ENCODE results near the gene SRSF9.
"Not testable (repeated sequence)": the region's sequence is repeated elsewhere in the genome, so short reads cannot be mapped to it uniquely, and the experiment has no call there.

Gene SRSF9

DNA sequence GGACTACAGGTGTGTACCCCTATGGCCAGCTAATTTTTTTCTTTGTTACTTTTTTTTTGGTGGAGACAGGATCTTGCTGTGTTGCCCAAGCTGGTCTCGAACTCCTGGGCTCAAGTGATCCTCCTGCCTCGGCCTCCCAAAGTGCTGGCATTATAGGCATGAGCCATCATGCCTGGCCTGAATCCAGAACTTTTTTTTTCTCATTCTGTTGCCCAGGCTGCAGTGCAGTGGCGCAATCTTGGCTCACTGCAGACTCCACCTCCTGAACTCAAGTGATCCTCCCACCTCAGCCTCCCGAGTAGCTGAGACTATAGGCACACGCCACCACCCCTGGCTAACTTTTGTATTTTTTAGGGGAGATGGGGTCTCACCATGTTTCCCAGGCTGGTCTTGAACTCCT is 17.0 kb downstream of the SRSF9 start:
- not testable (repeated sequence) for DNase-seq (ENCODE audit: low read depth in 2 of 2)

DNA sequence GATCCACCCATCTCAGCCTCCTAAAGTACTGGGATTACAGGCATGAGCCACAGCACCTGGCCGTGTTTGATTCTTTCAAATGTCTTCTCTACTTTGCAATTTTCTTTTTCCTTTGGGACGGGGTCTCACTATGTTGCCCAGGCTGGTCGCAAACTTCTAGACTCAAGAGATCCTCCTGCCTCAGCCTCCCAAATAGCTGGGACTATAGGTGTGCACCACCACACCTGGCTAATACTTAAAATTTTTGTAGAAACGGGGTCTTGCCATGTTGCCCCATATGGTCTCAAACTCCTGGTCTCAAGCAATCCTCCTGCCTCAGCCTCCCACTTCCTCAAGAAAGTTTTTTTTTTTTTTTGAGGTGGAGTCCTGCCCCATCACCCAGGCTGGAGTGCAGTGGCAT is 21.6 kb downstream of the SRSF9 start:
- DNase-seq (ENCODE audit: low read depth in 2 of 2): no peak

DNA sequence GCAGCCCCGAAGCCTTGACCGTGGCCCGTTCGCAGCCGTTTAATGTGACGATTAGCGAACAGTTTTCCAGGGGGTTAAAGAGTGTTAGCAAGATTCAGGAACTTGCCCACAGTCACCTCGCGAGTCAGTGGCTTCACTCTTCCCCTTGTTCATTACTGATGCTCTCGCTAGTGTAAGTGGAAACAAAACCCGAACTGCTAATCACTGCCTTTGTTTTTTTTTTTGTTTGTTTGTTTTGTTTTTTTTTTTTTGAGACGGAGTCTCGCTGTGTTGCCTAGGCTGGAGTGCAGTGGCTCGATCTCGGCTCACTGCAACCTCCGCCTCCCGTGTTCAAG is 22.7 kb downstream of the SRSF9 start:
- DNase-seq (ENCODE audit: low read depth in 2 of 2): not testable (repeated sequence)

DNA sequence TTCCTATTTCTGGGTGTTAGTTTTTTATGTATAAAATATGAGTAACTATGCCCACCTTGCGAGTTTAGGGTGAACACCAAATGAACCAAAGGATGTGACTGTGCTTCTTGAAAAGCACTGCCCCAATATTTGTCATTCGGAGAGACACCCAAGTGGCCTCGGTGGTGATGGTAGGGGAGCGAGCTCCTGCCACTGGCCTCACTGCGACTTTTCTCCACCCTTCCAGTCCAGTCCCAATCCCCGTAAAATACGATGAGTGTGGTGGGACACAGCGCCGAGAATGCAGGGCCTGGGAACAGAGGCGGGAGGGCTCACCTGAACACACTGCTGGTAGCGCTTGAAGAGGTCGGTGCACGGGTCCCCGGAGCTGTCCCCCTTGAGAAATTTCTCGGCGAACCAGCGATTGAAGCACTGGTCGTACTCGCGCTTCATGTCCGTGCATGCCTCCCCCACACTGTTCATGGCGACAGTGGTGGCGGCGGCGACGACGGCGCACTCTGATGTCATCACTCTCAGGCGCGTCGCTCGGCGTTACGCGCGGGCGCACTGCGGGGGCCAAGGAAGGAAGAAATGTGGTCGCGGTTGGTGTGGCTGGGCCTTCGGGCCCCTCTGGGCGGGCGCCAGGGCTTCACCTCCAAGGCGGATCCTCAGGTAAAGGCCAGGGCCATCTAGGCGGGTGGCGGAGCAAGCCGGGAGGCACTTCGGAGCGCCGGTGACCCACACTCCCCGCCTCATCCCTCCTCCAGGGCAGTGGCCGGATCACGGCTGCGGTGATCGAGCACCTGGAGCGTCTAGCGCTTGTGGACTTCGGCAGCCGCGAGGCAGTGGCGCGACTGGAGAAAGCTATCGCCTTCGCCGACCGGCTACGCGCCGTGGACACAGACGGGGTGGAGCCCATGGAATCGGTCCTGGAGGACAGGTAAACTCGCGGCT is 23.4 kb downstream of the SRSF9 start, which contains the start of the genes GATC and TRIAP1:
Gene GATC, plus strand, starts transcription at position 534 of the 933 bp plus-strand sequence. Its CDS starts 37 bp downstream, at position 571.
Gene TRIAP1, minus strand, starts transcription at position 474 of the 933 bp plus-strand sequence. Its CDS starts 12 bp downstream, at position 462.
- peak; percentile 81 to 86 for DNase-seq (ENCODE audit: low read depth in 2 of 2)

DNA sequence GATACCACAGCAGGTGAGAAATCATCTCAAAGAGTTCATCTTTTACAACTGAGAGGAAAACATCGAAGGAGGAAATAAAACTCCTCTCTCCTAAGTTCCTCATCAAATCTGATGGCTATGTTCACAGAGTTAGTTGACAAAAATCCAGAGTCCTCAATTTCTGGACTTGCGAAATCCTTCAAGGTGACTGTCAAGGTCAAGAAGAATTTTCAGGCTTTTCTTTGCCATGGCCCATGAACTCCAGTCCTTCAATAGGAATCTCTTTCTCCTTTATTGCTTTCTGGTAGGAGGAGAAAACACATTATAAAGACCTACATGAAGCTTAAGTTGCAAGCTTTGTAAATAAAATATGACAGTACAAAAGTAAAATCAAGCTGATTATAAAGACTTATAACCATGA is 24.9 kb downstream of the SRSF9 start:
- no peak for DNase-seq (ENCODE audit: low read depth in 2 of 2)

DNA sequence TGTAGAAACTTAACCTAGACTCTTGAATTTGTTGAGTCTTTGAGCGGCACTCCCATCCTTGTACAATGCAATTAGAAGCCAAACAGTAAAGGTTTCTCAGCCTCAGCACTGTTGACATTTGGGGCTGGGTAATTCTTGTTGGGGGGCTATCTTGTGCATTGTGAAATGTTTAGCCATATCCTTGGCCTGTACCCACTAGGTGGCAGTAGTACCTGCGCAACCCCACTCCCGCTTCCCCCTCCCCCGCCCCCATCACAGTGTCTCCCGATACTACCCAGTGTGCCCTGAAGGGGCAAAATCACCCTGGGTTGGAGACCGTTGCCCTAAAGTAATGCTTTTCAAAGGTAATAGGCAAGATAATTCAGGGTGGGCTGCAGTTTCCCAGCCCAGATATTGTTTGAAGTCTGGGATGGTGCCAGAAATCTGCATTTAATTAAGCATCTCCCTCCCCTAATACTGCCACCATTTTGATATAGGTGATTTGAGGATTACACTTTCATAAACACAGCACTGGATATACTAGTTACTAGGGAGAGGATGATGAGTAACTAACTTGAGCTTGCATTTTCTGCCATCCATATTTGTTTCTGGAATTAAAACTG is 29.8 kb downstream of the SRSF9 start:
- peak; percentile 63 to 70 for DNase-seq (ENCODE audit: low read depth in 2 of 2)

DNA sequence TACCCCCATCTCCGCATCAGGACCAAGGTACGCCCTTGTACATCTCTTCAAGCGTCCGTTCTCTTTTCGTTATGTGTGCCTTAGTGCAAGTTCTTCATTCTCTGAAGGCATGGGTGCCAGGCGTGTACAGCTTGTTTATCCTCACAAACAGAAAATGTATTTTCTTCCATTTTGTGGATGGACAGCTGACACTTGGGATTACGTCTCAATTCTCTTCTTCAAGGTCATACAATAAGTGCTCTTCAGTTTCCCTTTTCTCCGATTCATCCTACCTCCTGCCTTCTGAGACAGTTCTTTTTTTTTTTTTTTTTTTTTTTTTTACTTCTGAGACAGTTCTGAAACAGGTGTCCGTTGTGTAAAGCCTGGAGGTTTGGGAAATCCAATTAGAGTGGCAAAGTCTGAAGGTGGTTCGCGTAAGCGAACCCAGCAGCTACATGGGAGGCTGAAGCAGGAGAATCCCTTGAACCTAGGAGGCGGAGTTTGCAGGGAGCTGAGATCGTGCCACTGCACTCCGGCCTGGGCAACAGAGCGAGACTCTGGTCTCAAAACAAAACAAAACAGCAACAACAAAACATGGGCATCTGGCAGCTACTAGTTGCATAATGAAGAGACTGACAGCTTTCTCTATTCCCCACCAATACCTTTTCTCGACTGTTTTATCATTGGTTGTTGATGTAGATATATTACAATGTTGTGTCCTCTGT is 30.9 kb downstream of the SRSF9 start:
- no peak for DNase-seq (ENCODE audit: low read depth in 2 of 2)

DNA sequence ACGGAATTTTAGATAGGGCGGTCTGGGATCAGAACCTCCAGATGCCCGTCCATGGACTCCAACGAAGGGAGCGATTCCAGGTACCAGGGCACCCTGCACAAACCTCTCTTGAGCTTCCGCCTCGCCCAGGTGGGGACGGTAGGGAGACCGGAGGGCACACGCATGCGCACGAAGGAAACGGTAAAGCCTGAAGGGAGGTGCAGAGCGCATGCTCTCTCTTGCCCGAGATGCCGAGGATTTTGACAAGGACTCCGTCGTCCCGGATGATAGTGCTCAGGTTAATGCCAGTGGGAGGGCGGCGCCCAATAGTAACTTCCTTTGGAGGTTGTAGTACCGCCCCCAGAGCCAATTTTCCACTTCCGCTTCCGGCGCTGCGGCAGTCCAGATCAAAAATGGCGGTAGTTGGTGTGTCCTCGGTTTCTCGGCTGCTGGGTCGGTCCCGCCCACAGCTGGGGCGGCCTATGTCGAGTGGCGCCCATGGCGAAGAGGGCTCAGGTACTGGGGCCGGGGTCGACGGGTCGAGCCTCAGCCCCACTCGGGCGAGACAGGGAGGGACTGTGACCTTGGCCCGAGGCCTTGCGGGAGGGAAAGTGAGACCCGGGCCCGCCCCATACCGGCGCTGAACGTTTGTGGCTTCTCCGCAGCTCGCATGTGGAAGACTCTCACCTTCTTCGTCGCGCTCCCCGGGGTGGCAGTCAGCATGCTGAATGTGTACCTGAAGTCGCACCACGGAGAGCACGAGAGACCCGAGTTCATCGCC is 31.6 kb downstream of the SRSF9 start, which contains the start of gene COX6A1:
Gene COX6A1, plus strand, starts transcription at position 379 of the 760 bp plus-strand sequence. Its CDS starts 14 bp downstream, at position 393.
- peak; percentile 94 to 99 for DNase-seq (ENCODE audit: low read depth in 2 of 2)

DNA sequence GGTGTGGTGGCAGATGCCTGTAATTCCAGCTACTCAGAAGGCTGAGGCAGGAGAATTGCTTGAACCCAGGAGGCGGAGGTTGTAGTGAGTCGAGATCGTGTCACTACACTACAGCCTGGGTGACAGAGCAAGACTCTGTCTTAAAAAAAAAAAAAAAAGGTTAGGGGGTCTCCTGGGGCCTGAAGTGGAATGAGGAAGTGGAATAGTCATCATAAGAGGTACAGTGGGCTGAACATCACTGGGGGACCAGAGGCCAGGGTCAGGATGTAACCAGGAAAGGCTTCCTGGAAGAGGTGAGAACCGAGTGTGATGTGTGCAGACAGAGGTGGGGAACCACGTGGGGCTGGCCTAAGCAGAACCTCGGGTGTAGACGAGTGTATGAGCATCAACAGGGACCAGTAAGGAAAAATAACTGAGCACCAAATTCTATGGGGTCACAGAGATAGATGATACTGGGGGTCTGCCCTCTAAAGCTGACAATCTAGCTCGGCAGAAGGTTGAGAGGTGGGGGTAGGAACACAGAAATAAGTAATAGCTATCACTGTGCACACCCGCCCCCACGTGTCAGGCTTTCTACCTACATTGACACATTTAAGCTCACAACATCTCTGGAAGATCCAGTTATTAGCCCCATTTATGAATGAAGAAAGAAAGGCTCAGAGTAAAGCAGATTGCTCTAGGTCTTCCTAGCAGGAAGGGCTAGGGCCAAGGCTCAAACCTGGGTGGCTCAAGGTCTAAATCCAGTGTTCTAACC is 36.6 kb downstream of the SRSF9 start:
- DNase-seq (ENCODE audit: low read depth in 2 of 2): no peak

DNA sequence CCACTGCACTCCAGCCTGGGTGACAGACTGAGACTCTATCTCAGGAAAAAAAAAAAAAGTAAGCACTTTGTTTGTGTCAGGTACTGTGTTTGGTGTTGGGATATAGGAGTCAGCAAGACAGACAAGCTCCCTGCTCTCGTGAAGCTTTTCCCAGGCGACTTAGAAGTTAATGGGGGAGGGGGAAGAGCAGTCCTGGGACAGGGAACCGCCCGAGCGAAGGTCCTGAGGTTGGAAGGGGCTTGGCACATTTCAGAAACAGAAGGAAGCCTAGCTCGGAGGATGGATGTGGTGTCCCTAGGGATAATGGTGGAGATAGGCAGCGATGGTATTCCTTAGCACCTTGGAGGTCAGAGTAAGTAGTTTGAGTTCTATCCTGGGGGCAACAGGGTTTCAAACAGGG is 40.2 kb downstream of the SRSF9 start:
- no peak for DNase-seq (ENCODE audit: low read depth in 2 of 2)

DNA sequence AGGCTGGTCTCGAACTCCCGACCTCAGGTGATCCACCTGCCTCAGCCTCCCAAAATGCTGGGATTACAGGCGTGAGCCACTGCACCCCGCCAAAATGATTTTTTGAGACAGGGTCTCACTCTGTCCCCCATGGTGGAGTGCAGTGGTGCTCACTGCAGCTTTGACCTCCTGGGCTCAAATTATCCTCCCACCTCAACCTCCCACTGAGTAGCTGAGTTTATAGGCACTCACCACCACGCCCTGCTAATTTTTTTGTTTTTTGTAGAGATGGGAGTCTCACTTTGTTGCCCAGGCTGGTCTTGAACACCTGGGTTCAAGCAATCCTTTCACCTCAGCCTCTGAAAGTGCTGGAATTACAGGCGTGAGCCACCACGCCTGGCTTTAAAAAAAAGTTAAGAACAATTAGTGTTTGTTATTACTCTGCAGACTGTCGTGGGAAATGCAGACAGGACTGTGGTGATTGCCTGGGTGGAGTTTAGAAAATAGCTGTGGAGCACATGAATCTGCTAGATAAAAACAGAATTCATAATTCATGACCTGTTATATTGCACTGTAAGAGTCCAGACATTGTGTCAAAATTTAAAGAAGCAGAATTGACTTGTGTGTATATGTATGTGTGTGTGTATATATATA is 40.8 kb downstream of the SRSF9 start:
- DNase-seq (ENCODE audit: low read depth in 2 of 2): no peak

DNA sequence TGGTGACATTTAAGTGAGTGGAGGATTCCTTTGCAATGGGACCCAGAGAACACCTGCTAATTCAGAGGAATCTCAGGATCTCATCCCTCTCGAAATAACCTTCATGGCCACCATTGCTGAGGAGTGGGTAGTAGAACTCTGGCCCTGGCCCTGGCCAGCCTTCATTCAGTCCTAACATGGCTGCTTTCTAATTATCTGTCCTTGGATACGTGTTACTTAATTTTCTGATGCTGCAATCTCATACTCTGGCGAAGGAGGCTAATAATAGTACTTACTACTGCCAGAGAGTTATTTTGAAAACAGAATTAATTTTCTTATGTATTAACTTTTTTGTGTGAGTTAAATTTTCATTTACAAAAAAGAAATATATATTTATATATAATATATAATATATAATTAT is 43.8 kb downstream of the SRSF9 start:
- DNase-seq (ENCODE audit: low read depth in 2 of 2): no peak

DNA sequence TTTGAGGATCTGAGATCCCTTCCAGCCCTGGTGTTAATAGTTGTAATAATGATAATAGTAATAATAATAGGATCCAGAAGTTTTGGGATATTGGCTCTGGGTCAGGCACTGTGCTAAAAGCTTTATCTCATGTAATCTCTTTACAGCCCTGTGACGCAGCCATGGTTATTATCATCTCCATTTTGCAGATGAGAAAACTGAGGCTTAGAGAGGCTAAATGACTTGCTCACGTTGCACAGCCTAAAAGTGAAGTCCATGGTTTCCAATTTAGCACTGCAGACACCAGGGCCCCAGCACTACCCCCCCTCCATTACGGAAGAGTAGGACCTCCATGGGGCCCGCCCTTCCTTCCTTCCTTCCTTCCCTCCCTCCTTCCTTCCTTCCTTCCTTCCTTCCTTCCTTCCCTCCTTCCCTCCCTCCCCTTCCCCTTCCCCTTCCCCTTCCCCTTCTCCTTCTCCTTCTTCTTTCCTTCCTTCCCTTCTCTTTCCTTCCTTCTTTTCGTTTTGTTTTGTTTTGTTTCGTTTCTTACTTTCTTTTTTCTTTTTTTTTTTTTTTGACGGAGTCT is 46.6 kb downstream of the SRSF9 start:
- DNase-seq (ENCODE audit: low read depth in 2 of 2): no peak

DNA sequence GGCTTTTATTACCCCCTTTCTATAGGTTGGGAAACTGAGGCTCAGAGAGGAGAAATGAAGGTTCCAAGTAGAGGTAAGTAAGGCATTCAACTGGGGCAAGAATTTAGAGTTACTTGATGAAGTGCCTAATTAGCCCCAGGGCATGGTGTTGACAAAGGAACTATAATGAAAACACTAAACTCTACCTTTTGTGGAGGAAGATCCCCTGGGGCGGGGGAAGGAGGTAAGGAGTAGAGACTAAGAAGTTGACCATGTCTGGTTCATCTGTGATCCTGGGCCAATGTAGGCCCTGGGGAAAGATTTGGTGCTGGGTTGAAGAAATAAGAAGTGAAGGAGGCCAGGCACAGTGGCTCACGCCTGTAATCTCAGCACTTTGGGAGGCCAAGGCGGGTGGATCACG is 47.8 kb downstream of the SRSF9 start:
- no peak for DNase-seq (ENCODE audit: low read depth in 2 of 2)

DNA sequence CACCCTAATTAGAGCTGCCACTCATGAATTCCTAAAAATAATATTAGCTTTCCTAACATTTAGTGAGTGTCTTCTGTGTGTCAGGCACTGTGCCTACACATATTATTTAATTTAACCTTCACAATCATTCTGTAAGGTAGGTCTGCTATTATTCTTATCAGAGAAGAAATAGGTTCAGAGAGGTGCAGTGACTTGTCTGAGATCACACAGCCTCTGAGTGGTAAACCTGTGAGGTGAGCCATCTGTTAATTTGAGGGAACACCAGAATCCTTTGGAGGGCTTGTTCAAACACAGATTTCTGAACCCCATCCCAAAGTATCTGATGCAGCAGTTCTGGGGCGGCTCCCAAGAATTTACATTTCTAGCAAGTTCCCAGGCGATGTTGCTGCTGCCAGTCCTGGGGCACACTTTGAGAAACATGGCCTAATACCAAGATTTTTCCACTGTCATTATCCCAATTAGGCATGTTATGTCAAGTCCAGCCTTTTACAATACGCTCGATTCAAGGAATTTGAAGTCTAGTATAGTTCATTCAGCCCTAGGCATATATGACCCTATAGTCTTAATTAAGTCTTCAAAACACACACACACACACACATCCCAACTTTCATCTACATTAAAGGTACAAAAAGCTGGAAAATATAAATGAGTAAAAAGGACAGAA is 51.5 kb downstream of the SRSF9 start:
- DNase-seq (ENCODE audit: low read depth in 2 of 2): no peak

DNA sequence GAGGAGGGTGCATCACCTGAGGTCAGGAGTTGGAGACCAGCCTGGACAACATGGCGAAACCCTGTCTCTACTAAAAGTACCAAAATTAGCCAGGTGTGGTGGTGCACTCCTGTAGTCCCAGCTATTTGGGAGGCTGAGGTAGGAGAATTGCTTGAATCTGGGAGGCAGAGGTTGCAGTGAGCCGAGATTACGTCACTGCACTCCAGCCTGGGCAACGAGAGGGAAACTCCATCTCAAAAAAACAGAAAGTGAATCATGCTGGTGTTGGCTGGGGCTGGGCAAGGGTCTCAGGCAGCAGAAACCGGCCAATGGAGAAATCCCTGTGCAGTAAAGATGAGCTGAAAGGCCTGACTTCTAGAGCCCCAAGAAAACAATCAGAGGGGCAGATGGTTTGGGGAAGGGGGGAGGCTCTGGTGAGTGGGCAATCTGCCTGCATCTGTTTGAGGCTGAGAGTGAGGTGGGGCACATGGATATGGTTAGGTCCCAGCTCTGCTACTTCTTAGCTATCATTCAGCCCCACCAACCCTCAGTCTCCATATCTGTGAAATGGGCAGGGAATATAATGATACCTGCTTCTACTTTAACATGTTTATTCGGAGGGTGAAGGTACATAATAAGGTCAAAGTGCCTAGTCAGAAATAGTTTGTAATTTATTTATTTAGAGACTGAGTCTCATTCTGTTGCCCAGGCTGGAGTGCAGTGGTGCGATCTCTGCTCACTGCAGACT is 52.9 kb downstream of the SRSF9 start:
- no peak for DNase-seq (ENCODE audit: low read depth in 2 of 2)

DNA sequence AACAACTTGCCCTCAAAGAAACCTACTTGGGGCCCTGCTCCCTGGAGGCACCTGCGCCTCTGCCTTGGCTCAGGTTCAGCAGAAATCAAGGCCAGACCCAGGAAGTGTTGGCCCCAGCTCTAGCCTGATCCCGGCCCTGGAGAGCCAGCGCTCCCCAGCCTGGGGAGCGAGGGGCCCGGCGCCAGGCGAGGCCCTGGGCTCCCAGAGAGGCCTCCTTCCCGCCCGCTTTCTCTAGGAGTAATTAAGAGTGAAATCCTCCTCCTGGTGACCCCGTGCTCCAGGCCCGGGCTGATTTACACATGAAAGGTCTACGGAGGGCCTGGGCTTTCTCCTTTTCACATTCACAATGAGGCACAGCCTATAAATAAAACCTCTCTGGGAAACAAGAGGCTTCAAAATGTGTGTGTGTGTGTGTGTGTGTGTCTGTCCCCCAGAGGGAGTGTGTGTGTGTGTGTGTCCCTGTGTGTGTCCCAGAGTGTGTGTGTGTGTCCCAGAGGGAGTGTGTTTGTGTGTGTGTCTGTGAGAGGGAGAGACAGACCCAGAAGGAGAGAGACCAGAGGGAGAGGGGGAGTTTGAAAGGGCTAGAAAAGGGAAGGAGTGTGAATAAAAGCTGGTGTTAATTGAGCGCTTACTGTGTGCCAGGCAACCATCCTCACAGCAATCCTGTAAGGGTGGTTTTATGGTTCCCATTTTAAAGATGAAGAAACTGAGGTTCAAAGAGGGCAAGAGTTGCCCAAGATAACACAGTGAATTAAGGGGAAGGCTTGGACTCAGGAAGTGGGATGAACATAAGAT is 55.5 kb downstream of the SRSF9 start:
- DNase-seq (ENCODE audit: low read depth in 2 of 2): no peak

DNA sequence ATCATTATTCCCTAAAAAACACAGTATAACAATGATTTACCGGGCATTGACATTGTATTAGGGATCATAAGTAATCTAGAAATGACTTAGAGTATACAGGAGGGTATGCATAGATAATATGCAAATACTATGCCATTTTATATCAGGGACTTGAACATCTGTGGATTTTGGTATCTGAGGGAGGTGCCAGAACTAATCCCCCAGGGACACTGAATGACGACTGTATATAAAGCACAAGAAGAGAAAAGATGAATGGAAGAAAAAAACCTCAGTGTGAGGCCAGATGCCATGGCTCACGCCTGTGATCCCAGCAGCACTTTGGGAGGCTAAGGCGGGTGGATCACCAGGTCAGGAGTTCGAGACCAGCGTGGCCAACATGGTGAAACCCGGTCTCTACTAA is 57.1 kb downstream of the SRSF9 start:
- no peak for DNase-seq (ENCODE audit: low read depth in 2 of 2)
